GM21423 (cell line): ENCODE measurements around the gene PDSS2.

Source experiments
- ATAC-seq: cut with Tn5 transposase; IDR thresholded peaks from one replicate; pipeline ENCODE4 v1.9.1; 2021; ENCODE audit warnings: mild to moderate bottlenecking, moderate library complexity; ENCODE audit not compliant: unreplicated experiment

PDSS2 gene, protein sequence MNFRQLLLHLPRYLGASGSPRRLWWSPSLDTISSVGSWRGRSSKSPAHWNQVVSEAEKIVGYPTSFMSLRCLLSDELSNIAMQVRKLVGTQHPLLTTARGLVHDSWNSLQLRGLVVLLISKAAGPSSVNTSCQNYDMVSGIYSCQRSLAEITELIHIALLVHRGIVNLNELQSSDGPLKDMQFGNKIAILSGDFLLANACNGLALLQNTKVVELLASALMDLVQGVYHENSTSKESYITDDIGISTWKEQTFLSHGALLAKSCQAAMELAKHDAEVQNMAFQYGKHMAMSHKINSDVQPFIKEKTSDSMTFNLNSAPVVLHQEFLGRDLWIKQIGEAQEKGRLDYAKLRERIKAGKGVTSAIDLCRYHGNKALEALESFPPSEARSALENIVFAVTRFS

DNA sequence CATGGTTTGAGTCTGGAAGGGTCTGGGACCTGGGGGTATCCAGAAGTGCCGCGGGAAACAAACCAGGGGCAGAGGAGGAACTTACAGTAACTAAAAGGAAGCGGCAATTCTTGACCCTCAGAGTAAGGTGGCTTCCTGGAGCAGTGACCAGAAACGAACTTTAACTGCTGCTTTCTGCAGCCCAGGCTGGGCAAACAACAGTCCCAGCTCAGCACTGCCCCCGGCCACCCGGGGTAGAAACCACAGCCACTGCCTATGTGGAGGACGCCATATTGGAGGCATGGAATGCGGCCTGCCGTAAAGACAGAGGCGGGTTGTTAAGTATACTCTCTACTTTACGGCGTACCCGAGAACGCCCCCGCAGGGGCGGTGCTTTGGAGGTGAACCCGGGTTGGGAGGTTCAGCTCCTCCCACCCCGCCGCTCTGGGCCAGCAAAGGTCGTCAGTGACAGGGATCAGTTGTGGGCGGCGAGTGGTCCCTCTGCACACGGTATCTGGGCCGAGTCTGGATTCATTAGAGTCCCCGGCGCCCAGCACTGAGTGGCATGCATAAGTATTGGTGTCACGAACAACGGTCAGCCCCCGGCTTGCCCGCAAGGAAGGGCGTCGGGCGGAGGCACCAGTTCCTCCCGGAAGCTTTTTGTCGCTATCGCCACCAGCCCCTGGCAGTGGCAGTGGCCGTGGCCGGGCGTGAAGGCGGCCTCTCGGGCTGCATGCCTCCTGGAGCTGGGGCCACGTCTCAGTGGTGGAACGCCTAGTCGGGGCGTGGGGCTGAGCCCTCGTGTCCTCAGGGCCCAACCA is at the start of gene PDSS2:
Gene PDSS2, minus strand, starts transcription at position 282 of the 800 bp plus-strand sequence. Its CDS starts 279 bp downstream, at position 3.
- ATAC-seq: peak; percentile 95

DNA sequence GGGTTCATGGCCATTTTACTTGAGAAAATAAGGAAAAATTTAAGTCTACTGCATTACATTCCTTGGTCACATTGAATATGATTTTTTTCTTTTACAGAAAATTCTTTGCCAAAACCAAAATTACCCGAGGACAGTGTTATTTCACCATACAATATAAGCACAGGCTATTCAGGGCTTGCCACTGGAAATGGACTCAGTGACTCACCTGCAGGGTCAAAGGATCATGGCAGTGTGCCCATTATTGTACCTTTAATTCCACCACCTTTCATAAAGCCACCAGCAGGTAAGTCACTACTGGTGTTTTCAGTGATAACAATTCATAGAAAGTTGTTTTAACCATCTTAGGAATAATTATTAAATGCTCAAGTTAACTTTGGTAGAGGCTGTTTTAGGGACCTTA is 46.8 kb upstream of the PDSS2 start:
- ATAC-seq: no peak

DNA sequence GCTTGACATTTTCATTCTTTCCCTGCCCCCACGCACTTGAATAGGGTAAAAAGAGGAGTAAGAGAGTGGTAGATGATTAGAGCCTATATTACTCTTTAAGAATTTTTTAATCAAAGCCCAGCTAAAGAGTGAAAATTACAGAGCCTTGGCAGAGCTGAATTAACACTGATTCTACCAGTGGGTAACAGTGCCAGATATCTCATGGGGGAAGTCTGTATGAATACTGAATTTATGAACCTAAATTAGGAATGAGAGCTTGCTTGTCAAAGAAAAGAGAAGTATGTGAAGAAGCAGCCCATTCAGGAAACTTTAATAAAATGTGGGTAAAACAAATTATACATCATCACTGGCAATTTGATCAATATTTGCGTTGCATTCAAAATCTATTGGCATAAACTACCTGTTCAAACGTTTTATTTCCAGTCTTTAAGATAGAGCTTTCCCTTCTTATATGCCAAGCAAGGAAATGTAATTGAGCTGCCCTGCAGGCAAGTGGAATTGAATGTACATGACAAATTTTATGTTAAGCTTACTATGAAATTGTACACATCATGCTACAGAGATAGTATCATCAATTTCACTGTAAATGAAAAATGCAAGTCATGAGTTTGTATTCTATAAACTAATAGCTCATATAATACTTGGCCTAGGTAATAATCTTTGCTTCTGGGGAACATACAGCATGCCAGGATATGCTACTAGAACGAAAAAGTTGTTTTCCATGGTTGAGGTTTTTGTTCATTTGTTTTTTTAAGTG is 45.1 kb upstream of the PDSS2 start:
- ATAC-seq: no peak

DNA sequence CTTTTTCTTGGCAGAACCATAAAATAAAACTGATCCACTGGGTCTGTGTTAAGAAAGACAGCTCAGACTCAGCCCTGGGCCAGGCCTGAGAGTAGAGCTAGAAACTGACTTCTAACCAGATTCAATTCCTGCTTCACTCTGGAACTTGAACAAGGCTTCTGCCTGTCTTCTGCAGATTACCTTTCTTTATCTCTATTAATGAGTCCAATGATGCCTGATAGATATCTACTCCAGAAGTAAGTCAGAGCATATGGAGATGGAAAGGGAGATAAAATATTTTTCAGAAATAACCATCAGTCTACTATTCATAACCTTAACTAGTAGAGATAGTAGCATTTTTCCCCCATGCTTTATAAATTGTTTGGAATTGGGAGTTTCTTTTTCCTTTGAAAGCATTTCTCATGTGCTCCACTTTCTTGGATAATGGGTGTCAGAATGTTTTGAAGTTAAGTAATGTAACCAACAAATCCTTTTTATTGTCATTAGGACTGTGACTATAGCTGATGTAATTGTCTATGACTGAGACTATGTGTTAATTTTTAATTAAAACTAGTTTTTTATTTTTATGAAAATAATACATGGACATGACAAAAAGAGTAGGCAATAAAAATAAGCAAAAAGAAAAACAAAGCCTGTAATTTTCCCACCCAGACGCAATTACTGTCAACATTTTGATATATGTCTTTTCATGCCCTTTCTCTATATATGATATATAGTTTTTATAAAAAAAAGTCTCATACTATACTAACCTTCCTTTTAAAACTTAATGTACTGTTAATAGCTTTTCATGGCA is 37.7 kb upstream of the PDSS2 start:
- no peak for ATAC-seq

DNA sequence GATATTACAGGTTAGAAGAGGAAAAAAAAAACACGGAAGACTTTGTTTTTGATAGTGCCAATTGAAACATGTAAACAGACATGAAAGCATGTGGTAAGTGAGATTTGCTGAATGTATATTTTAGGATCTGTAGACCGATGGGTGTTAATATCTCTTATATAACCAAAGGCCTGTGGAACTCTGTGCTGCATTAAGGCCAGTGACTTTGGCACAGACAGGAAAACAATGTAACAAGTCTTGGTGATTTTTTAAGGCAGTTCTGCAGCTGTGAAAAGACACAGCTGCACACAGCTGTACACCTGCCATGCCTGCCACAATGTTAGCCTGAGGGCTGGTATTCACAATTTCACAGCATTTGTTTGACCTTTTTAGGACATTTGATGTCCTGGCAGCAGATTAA is 36.6 kb upstream of the PDSS2 start:
- ATAC-seq: no peak

DNA sequence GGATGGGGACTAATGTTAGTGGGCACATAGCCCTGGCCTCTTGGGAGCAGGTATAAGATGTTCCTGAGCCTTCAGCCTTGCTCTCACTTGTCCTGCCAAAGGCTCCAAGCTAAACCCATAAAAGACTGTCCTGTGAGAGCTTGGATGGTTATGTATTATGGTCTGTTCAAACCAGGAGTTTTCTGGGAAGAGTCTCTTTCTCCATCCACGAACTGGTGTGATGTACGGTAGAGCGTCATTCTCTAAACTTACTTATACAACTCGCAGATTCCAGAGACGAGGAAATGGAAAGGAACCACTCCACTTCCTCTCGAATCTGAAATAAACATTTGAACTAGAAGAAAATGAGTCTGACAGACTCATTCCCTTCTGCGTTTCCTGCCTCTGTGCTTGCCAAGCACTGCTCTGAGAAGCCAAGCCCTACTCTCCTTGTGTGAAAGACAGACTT is 35.9 kb upstream of the PDSS2 start:
- ATAC-seq: no peak

DNA sequence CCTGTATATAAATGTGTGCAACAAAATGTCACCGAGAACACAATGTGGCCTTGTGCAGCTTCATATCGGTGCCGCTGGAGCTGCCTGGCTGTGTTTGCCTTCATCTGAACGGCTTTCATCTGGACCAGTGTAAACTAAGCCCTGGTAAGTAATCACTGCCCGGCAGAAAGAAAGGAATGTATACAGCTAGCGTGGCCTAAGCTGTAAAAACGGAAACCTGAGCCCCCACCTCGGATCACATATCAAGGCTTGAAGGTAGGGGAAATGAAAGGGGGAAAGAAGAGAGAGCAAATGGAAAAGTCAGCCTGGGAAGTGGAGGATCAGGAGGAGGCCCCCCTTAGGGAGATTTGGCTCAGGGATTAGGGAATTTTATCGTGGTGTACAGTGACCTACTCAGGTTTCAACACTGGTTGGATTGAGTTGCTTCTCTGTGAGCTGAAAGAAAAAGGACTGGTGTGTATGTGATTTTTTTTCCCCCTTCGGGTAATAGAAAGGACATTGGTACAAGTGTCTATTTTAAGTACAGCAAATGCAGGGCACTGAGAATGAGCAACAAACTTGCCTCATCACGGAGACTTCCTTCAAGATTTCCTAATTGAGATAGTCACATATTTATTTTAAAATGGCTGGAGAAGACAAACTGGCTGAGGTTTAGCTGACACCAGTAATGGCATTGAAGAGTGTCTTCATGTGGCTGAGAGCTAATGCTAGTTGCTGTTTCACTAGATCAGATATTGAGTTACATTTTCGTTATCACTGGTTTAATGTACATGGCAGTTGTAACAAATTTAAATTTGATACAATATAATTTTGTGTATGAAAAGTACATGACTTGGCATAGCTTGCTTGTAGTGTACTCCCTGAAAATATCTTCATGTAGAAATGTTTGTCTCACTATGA is 34.0 kb upstream of the PDSS2 start:
- ATAC-seq: no peak

DNA sequence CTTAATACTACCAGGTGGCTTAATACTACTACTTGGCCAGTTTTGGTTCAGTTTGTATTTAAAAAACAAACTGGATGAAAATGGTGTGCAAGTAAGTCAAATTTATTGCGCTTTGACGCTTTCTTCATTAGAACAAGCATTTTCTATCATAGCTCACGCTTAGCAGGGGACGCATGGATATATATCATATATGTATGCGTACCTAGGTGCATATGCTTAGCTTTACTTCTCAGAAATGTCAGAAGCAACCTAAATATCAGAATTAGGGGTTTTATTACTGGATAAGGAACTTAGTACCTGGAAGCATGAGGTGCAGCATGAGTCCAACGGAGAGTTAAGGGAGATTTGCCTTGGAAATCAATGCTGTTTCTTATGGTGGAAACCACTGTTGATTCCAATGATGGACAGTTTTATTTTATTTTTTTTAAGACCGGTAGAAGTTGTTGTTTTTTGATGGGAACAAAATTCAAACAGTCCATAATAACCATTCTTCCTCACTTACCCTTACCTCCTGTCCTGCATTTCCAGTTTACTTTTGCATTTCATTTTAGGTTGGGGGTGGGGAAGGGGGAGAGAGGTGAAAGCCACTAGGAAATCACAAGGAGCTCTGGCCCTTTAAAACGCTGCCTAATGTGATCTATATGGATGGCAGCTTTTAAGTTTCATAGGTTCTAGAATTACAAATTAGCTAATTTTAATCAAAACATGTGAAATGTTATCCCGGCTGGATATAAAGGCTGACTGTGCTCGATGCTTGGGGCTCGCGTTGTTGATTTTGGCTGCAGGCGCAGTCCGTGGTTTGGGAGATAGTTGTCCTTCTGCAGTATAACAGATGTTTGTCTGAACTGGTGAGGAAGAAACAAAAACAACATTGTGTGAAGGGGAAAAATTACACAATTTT is 32.6 kb upstream of the PDSS2 start:
- ATAC-seq: no peak

DNA sequence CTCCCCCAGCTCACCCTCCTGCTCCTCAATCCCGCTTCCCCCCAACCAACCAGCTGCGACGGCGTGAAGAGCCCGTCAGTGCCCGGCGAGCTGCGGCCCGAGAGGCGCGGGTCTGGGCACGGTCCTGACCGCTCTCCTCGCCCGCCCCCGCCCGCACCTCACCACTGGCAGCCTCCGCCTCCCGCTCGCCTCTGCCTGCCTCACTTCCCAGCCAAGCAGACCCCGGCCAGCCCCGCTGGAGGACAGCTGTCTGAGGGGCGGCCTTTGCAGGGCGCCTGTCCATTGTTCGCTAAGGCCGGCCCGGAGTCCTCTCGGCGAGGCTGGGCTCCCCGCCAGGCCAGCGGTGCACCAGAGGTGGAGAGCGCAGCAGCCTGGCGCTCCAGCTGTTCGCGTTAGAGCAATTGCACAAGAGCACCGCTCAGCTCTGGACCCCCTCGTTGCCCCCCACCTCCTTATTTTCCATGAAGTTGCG is 31.8 kb upstream of the PDSS2 start:
- ATAC-seq: no peak

DNA sequence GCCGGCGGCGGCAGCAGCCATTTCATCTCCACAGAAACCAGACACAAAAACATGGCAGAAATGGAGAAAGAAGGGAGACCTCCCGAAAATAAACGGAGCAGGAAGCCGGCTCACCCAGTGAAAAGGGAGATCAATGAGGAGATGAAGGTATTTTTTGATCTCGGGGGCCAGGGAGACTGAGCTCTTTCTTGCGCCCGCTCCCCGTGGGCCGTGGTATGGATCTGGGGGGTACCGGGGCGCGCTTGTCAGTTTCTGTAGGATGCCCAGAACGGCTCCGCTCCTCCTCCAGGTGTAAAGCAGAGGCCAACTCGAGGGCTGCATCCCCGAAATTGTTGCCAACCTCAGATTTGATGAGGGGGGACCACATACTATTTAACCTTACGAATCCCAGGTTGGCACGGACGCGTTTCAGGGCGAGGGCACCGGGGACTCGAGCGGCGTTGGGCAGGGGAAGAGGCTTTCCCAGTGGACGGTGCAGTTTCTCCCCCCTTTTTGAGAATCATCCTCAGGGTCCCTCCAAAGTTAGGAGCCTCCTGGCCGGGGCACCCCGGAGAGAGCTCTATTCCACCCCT is 31.3 kb upstream of the PDSS2 start:
- no peak for ATAC-seq

DNA sequence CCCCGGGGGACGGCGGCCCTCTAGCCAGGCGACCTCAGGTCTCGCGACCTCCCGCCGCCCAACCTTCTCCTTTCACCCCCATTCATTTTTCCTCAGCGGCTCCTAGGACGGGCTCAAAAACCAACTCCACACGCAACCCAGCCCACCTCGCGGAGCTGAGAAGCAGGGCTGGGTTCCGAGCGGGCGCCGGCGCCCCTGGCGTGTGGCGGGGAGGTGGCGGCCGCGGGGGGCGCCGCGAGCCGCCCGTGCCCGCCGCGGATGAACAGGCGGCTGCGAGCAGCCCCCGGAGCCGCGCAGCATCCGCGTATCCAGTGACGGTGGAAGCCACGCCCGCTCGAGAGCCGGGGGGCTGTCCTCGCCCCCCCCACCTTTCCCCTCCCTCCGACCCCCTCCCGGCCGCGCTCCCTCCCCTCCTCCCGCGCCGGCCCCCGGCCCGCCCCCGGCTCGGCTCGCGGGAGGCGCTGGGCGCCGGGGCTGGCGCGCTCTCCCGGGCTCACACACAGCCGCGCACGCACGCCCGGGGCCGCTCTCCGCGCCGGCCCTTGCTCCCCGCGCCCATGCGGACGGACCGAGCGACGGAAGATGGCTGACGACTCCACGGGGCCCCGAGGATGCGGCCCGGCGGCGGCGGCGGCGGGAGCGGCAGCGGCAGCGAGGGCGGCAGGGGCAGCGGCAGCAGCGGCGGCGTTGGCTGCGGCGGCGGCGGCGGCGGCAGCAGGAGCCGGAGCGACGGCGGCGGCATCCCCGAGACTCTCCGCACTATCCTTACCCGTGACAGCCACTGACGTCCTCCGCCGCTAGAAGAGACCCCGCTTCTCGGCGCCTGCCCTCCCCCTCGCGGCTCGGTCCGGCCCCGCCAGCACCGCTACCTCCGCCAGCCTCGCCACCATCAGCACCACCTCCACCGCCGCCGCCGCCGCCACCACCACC is 30.5 kb upstream of the PDSS2 start, which contains the start of gene SOBP:
Gene SOBP, plus strand, starts transcription at position 482 of the 930 bp plus-strand sequence. CDS start 500 bp downstream, outside the sequence.
- no peak for ATAC-seq

DNA sequence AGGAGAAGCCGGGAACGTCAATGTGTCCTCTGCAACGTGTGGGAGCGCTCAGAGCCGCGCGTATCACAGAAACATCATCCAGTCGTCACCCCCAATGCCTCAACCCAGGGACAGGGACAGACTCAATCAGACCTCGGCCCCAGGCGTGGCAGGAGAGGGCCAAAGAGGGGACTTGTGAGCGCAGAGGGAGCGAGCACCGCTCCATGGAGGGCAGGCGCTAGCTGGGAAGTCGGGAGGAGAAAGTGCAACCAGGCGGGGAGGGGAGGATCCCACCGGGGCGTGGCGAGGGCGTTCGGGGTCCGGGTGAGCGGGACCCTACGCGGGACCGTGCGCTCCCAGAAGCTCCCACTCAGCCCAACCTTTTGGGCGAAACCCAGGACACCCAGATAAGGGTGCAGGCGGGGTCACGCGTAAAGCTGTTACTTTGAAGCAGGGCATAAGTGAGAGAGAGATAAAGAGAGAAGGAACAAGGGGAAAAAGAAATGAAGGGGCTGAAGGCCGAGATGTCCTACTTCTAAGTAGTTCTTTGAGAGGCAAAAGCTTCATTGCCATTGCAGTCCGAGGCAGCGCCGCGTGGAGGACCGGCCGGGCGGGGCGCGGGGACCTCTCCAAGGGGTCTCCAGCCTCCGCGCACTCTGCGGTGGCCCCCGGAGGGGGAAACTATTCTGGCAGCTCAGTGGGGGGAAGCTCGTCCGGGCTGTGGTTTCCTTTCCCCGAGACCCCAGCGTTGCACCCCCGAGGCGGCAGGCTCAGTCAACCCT is 29.7 kb upstream of the PDSS2 start:
- ATAC-seq: no peak

DNA sequence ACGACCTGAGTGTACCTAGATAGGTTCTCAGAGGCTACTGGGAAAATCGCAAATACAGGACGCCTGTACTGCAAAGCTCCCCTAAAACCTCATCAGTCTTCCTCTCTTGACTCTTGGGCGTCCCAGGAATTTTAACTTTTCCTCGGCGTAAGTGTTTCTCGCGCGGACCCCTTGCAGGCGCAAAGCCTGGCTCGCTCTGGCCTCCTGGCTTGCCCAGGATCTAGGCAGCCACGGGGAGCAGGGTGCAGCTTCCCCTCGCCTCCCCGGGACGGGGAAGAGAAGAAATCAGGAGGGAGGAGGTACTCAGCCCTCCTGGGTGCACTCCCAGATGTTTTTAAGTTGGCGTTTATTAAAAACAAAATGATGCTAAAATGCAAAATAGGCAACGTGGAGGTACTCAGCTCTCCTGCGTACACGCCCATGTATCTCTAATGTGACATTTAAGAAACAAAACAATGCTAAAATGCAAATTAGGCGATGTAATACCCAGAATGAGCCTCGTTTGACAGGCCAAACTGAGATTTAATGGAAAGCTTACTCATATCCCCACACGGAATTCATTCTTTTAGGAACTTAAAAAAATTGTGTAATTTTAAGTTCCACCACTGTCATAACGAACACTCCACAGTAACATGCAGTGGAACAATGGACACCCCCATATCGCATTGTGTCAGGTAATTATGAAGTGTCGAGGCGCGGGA is 29.0 kb upstream of the PDSS2 start:
- no peak for ATAC-seq

DNA sequence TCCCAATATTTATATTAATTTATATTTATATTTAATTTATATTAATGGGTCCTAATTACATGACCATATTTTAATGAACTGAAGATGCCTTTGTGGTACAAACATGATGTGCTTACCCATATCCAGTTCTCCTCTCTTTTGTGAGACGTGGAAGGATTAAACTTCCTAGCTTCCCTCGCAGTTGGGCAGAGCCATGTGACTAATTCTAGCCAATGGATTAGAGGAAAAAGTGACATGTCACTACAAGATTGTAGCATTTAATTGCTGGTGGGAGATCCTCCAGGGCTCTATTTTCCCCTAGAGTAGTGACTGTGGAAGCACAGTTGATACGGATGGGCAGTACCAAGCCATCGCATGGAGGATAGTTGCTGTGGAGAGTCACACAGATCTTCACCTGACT is 25.8 kb upstream of the PDSS2 start:
- ATAC-seq: no peak

DNA sequence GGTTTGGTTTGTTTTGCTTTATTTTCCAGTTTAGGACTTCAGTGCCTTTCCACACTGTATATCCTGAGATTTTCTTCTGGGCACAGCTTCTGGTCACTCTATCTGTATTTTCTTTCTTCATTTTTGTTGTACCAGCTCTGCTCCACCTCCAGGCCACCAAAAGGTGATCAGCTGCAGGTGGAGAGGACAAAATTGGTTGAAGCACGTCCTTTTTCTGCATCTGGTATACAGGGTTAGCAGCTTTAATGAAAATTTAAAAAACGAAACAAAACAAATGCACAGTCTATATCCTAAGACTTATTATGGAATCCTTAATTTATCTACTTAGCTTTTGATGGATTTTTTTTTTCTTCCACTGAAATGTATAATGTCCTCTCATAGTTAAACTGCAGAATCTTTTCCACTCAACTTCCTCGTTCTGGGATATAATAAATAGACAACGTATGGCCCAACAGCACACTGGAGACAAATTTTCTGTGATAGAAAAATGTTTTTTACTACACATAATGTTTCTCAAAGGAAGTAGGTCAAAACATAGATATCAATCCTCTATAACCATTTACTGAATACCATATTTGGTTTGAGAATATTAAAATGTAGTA is 19.8 kb upstream of the PDSS2 start:
- ATAC-seq: no peak
